ENCODE measurements around the gene PKHD1.

GRCh38 chr6:52116605-52116948, 29.2 kb upstream of the PKHD1 start:
- TF ChIP-seq PCBP2 (optimal IDR thresholded peaks at IDR 0.05; ENCODE audit: low read depth, low read length, poor library complexity, severe bottlenecking) (no peak), ZNF468 (CRISPR knock-in tag; IDR thresholded peaks at IDR 0.05) (no peak), POLR2AphosphoS5 (IDR thresholded peaks at IDR 0.05; ENCODE audit: low read depth, low read length) (no peak), POLR2A (IDR thresholded peaks at IDR 0.05; ENCODE audit: insufficient read depth in 1 of 2, low read depth in 2 of 2, low read length in 2 of 2) (no peak), GABPA (IDR thresholded peaks at IDR 0.05; ENCODE audit: low read depth, low read length) (no peak), GABPA (CRISPR knock-in tag; IDR thresholded peaks at IDR 0.05; ENCODE audit: low read depth) (no peak), ETV6 (CRISPR knock-in tag; conservative IDR thresholded peaks at IDR 0.05) (no peak), EZH2 (conservative IDR thresholded peaks at IDR 0.05; ENCODE audit: low read depth, low read length) (no peak)
- TF ChIP-seq, protein P1, sequence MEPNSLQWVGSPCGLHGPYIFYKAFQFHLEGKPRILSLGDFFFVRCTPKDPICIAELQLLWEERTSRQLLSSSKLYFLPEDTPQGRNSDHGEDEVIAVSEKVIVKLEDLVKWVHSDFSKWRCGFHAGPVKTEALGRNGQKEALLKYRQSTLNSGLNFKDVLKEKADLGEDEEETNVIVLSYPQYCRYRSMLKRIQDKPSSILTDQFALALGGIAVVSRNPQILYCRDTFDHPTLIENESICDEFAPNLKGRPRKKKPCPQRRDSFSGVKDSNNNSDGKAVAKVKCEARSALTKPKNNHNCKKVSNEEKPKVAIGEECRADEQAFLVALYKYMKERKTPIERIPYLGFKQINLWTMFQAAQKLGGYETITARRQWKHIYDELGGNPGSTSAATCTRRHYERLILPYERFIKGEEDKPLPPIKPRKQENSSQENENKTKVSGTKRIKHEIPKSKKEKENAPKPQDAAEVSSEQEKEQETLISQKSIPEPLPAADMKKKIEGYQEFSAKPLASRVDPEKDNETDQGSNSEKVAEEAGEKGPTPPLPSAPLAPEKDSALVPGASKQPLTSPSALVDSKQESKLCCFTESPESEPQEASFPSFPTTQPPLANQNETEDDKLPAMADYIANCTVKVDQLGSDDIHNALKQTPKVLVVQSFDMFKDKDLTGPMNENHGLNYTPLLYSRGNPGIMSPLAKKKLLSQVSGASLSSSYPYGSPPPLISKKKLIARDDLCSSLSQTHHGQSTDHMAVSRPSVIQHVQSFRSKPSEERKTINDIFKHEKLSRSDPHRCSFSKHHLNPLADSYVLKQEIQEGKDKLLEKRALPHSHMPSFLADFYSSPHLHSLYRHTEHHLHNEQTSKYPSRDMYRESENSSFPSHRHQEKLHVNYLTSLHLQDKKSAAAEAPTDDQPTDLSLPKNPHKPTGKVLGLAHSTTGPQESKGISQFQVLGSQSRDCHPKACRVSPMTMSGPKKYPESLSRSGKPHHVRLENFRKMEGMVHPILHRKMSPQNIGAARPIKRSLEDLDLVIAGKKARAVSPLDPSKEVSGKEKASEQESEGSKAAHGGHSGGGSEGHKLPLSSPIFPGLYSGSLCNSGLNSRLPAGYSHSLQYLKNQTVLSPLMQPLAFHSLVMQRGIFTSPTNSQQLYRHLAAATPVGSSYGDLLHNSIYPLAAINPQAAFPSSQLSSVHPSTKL (CRISPR knock-in tag; IDR thresholded peaks at IDR 0.05) = no peak

All from HepG2 (cell line).